K562 (cell line): Measurements from ENCODE around the gene SND1. TPM values are rescaled to one million over a fixed set of nuclear protein-coding genes. Genes with fewer than 3 reads are reported as not detected.

Source experiments
- ATAC-seq: fragments of 200-7000 bp; cut with Tn5 transposase; 3 replicates; pipeline ENCODE4 v1.9.1; 2020; ENCODE audit warnings: moderate library complexity
- BruUV-seq: library from RNA; stranded (reverse); fragments of 400-500 nt; replicated peaks from 2 replicates; lab custom pipeline; 2021; lab: Mats Ljungman, UMichigan
- CTCF ChIA-PET: fragments of 300-600 bp; formaldehyde crosslinking; extraction: SDS; loops from one replicate; lab custom pipeline; 2021; ENCODE audit warnings: low intra/inter-chr PET ratio; lab: Yijun Ruan, JAX
- POLR2A ChIA-PET: fragments of 300-600, 350-650 bp; sonication (Branson Sonifier 250); formaldehyde crosslinking; extraction: SDS; loops from one replicate; lab custom pipeline; 2021; ENCODE audit warnings: antibody characterized with exemption, inconsistent platforms; lab: Yijun Ruan, JAX
- DNase-seq, 4 experiments: peaks; one replicate each; pipeline versions ENCODE4 v3.0.0 to v3.0.0-alpha.2; 2011 to 2018; ENCODE audit warnings: low spot score in 3 of 4, mixed read lengths in 3 of 4; ENCODE audit errors: extremely low read depth in 1 of 4
- FAIRE-seq: peaks from 2 replicates; lab custom pipeline; 2011; peaks lifted over from hg19 to GRCh38; lab: Jason Lieb, UNC
- H2AFZ ChIP-seq: 2 replicates; pipeline ENCODE4 v1.6.0; 2011; ENCODE audit warnings: low read depth, low read length, control low read depth, inconsistent platforms
- H3K27ac ChIP-seq: fragments of 200-600 bp; 3 replicates; pipeline ENCODE4 v1.8.0; 2011; ENCODE audit warnings: low read depth, mild to moderate bottlenecking, control low read depth, inconsistent platforms, low read length, moderate library complexity, mixed read lengths; ENCODE audit errors: extremely low read depth
- H3K27me3 ChIP-seq, 2 experiments: fragments of 300-600 bp in 1 of 2; 2 replicates in 1 of 2; 3 replicates in 1 of 2; pipeline versions ENCODE4 v1.6.0 to v1.8.0; 2011; ENCODE audit warnings: inconsistent platforms in 2 of 2, low read length in 2 of 2, mild to moderate bottlenecking in 1 of 2, mixed read lengths in 1 of 2, moderate library complexity in 1 of 2; ENCODE audit not compliant: control insufficient read depth in 2 of 2, insufficient read depth in 2 of 2
- H3K36me3 ChIP-seq: fragments of 300-600 bp; 3 replicates; pipeline ENCODE4 v1.8.0; 2011; ENCODE audit warnings: mild to moderate bottlenecking, low read length, inconsistent platforms; ENCODE audit not compliant: control insufficient read depth, insufficient read depth
- H3K4me1 ChIP-seq, 2 experiments: fragments of 200-600 bp in 1 of 2; replicated peaks in 1 of 2; 2 replicates in 1 of 2; 3 replicates in 1 of 2; pipeline versions ENCODE4 v1.5.1 to v1.8.0; 2011; ENCODE audit warnings: inconsistent platforms in 2 of 2, low read length in 2 of 2, mild to moderate bottlenecking in 1 of 2, mixed read lengths in 1 of 2, moderate library complexity in 1 of 2; ENCODE audit not compliant: control insufficient read depth in 2 of 2, insufficient read depth in 2 of 2
- H3K4me2 ChIP-seq: 2 replicates; pipeline ENCODE4 v1.6.1; 2011; ENCODE audit warnings: low read length, control low read depth, inconsistent platforms, mixed read lengths; ENCODE audit not compliant: insufficient read depth
- H3K4me3 ChIP-seq: fragments of 200-600 bp; sonication (generic), shearing (Covaris generic); 2 replicates; pipeline ENCODE4 v1.5.1; 2016; ENCODE audit warnings: control low read depth, inconsistent platforms
- H3K79me2 ChIP-seq: fragments of 200-600 bp; 3 replicates; pipeline ENCODE4 v1.8.0; 2011; ENCODE audit warnings: low read length, inconsistent platforms; ENCODE audit not compliant: control insufficient read depth, insufficient read depth
- H3K9ac ChIP-seq, 2 experiments: 2 replicates each; pipeline versions ENCODE4 v1.6.0 to v1.6.1; 2011; ENCODE audit warnings: low read depth in 2 of 2, low read length in 2 of 2, control low read depth in 1 of 2, inconsistent platforms in 1 of 2, mild to moderate bottlenecking in 1 of 2, mixed read lengths in 1 of 2; ENCODE audit not compliant: insufficient read depth in 1 of 2
- H3K9me1 ChIP-seq: one replicate; pipeline ENCODE4 v1.6.0; 2011; ENCODE audit warnings: inconsistent platforms, mild to moderate bottlenecking, low read length, moderate library complexity; ENCODE audit not compliant: control insufficient read depth, insufficient read depth
- H3K9me3 ChIP-seq: replicated peaks from 2 replicates; pipeline ENCODE4 v1.5.1; 2011; ENCODE audit warnings: low read depth, low read length, inconsistent platforms; ENCODE audit not compliant: control insufficient read depth, insufficient read depth
- H4K20me1 ChIP-seq: replicated peaks from 2 replicates; pipeline ENCODE4 v1.6.1; 2011; ENCODE audit warnings: low read length, inconsistent platforms, mixed read lengths; ENCODE audit not compliant: control insufficient read depth, insufficient read depth
- BCOR ChIP-seq: fragments of 450-650 bp; IDR thresholded peaks from 2 replicates; pipeline ENCODE4 v1.6.1; 2016
- EP300 ChIP-seq: IDR thresholded peaks from 2 replicates; pipeline ENCODE4 v1.6.1; 2012; ENCODE audit warnings: low read length, improper control_type of control experiment
- EP400 ChIP-seq: fragments of 450-650 bp; IDR thresholded peaks from 2 replicates; pipeline ENCODE4 v1.6.1; 2017; ENCODE audit warnings: antibody characterized with exemption, mild to moderate bottlenecking, moderate library complexity
- PHB2 ChIP-seq: fragments of 450-650 bp; IDR thresholded peaks from 2 replicates; pipeline ENCODE4 v1.6.1; 2017; ENCODE audit warnings: low read depth
- SAFB ChIP-seq: fragments of 200-400 bp; formaldehyde crosslinking; IDR thresholded peaks from 2 replicates; pipeline ENCODE4 v1.6.1; 2017; ENCODE audit warnings: low read depth, low read length, borderline replicate concordance
- TBL1XR1 ChIP-seq, 2 experiments: IDR thresholded peaks; 2 replicates each; pipeline ENCODE4 v1.6.1; 2012; ENCODE audit warnings: improper control_type of control experiment in 2 of 2, low read length in 2 of 2, mild to moderate bottlenecking in 1 of 2
- TCF3 ChIP-seq: sonication (generic); formaldehyde crosslinking; IDR thresholded peaks from 2 replicates; pipeline ENCODE4 v1.4.0; 2020; ENCODE audit warnings: mild to moderate bottlenecking, missing genetic modification reagents
- XRCC4 ChIP-seq: IDR thresholded peaks from one replicate; pipeline ENCODE4 v1.6.1; 2011; ENCODE audit not compliant: insufficient read depth, insufficient read length; ENCODE audit errors: extremely low read depth
- ZFP91 ChIP-seq: sonication (generic); formaldehyde crosslinking; IDR thresholded peaks from 2 replicates; pipeline ENCODE4 v1.8.0; 2022; ENCODE audit warnings: mild to moderate bottlenecking, missing genetic modification reagents
- ZNF232 ChIP-seq: sonication (generic); formaldehyde crosslinking; IDR thresholded peaks from 2 replicates; pipeline ENCODE4 v1.8.0; 2022; ENCODE audit warnings: mild to moderate bottlenecking, missing genetic modification reagents
- ZNF79 ChIP-seq: fragments of 250-450 bp; sonication (Bioruptor Pico); IDR thresholded peaks from 2 replicates; pipeline ENCODE4 v1.4.0; 2020; ENCODE audit warnings: low read depth, mild to moderate bottlenecking, moderate library complexity
- WGBS: fragments of 100-300 bp; shearing (Covaris generic); methylation state at CpG from one replicate; pipeline ENCODE4 v1.1.6; 2016; ENCODE audit warnings: low coverage, mixed read lengths; ENCODE audit not compliant: insufficient coverage; ENCODE audit errors: missing lambda C conversion rate; 5-methylcytosine and 5-hydroxymethylcytosine counted together
- in situ Hi-C: fragments of 300-500 bp; cut with MboI; formaldehyde crosslinking; loops from 4 replicates; pipeline ENCODE4 v1.15.0; 2018; ENCODE audit warnings: inconsistent platforms, mixed read lengths
- intact Hi-C: fragments of 100-400 bp; cut with micrococcal nuclease; formaldehyde crosslinking; loops from 2 replicates; pipeline ENCODE4 v1.14.2; 2022
- polyA plus RNA-seq, 8 experiments: library from polyadenylated mRNA; depleted of rRNA in 4 of 8; stranded (reverse) in 5 of 8; unstranded in 3 of 8; fragments of >200 nt; fragmentation: Nextera tagmentation in 2 of 8; fragmentation: Illumina TruSeq in 1 of 8; extraction: Ambion mirVana in 2 of 8; extraction: Trizol in 1 of 8; gene quantifications; 2 replicates each; pipeline versions ENCODE4 v1.2.1 to v1.2.3, GENCODE V29; 2011 to 2014; ENCODE audit warnings: inconsistent platforms in 1 of 8, missing spikeins in 1 of 8
- total RNA-seq, 7 experiments: library from RNA; depleted of rRNA in 6 of 7; stranded (reverse); fragments of >200 nt in 6 of 7; fragmentation: Illumina TruSeq in 2 of 7; extraction: Trizol in 2 of 7; gene quantifications; 2 replicates each; pipeline versions ENCODE4 v1.2.1 to v1.2.3, GENCODE V29; 2011 to 2021; ENCODE audit warnings: low replicate concordance in 1 of 7
- TF ChIP-seq, protein P1 (sequence below), 2 experiments: fragments of 450-650 bp in 1 of 2; sonication (generic) in 1 of 2; formaldehyde crosslinking in 1 of 2; IDR thresholded peaks in 1 of 2; conservative IDR thresholded peaks in 1 of 2; 2 replicates each; pipeline versions ENCODE4 v1.6.1 to v1.8.1; 2016 to 2023; ENCODE audit warnings: mild to moderate bottlenecking in 2 of 2, moderate library complexity in 2 of 2, inconsistent platforms in 1 of 2, missing genetic modification reagents in 1 of 2

SND1 gene
- total and polyA plus RNA-seq, 9 of the 15 experiments (the other 6 are each of a cell fraction or from before 2014, with no cell fraction given) = 46.5 to 307 (median 191) TPM

DNA sequence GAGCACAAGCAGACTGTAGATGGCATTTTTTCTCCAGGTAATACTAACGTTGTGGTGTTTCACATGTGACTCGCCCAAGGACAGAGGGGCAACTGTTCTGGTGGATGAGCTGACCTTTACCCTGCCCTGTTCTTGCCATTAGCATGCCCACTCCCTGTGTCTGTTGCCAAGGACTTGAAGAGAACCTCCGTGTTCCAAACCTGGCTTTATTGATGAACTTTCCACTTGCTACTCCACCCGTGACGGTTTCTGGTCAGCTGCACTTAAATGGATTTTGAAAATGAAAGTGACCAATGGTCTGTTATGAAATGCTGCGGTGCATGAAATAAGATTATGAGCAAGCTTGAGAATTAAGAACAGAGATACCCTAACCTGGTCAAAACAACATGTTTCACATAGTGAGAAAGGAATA, 348.9 kb downstream of the SND1 start:
- peaks cover 30 to 51% of the 10 kb centered on the region in 2 experiments; a peak in 4 of 5 replicates for H3K4me1 ChIP-seq
- H3K79me2 ChIP-seq = peaks cover 7% of the 10 kb centered on the region; the same call in 2 of the 3 replicates
- POLR2A ChIA-PET = interaction anchor here (0.7 to 3.5 kb wide), 5 partner anchors 11 to 249 kb away, joined by 3 to 20 read pairs (median 4); no protein-coding TSS in a partner anchor
- peaks cover 6% of the 10 kb centered on the region for H3K9me1 ChIP-seq
- no peaks in the 10 kb centered on the region for H3K9me3 ChIP-seq
- FAIRE-seq = no peak
- 89% methylated on average over 6 of the region's 6 CpGs for WGBS
- TF ChIP-seq TCF3 (CRISPR knock-in tag) = no peak
- TF ChIP-seq BCOR = no peak
- no peak for TF ChIP-seq ZNF232 (CRISPR knock-in tag)
- TF ChIP-seq, protein P1, sequence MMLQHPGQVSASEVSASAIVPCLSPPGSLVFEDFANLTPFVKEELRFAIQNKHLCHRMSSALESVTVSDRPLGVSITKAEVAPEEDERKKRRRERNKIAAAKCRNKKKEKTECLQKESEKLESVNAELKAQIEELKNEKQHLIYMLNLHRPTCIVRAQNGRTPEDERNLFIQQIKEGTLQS (IDR thresholded peaks at IDR 0.05) = no peak
- TF ChIP-seq, protein P1 (CRISPR knock-in tag; conservative IDR thresholded peaks at IDR 0.05) = no peak
- TF ChIP-seq EP300 = no peak
- TF ChIP-seq XRCC4 = no peak
- no peak for TF ChIP-seq EP400
- no peak for TF ChIP-seq ZFP91
- no peak for TF ChIP-seq SAFB
- no peak for TF ChIP-seq TBL1XR1 (IDR thresholded peaks at IDR 0.05; ENCODE audit: low read length in 2 of 2)
- no peak for TF ChIP-seq ZNF79 (CRISPR knock-in tag)
- no peak for TF ChIP-seq PHB2
- TF ChIP-seq, all 486 proteins: peak for 0
- intact Hi-C loops (no loop called here), in situ Hi-C loops (no loop called here)
- no peak for ATAC-seq
- no TSS peak for BruUV-seq
- Histone ChIP-seq H3K27me3 (no peaks in the 10 kb centered on the region), H3K4me2 (no peak overlapping the region), H4K20me1 (peaks cover 5% of the 10 kb centered on the region; the same call in 1 of the 2 replicates), H3K4me3 (no peak overlapping the region), H3K27ac (no peak overlapping the region), H3K9ac (no peak overlapping the region), H2AFZ (no peak overlapping the region), H3K36me3 (peaks cover 64% of the 10 kb centered on the region)
- CTCF ChIA-PET = interaction anchor here (0.5 kb wide), 1 partner anchor 47 kb away, joined by 3 read pairs; no protein-coding TSS in a partner anchor
- no peak for DNase-seq
